NCI-H2171 (cell line): ENCODE data around the gene RPS6KA2.
A peak's percentile ranks its signal among the peaks of the same experiment; 100 is the strongest.
"Not testable (repeated sequence)": the region's sequence is repeated elsewhere in the genome, so short reads cannot be mapped to it uniquely, and the experiment has no call there.

Source experiments
- DNase-seq: peaks from one replicate; lab custom pipeline; 2025; lab: John Stamatoyannopoulos, UW

RPS6KA2 gene

GRCh38 chr6:166635013-166635970, 8.2 kb upstream of the RPS6KA2 start:
- no peak for DNase-seq

- not testable (repeated sequence) for DNase-seq
Observed at GRCh38 chr6:166634581-166634980, 7.5 kb upstream of the RPS6KA2 start.

DNA sequence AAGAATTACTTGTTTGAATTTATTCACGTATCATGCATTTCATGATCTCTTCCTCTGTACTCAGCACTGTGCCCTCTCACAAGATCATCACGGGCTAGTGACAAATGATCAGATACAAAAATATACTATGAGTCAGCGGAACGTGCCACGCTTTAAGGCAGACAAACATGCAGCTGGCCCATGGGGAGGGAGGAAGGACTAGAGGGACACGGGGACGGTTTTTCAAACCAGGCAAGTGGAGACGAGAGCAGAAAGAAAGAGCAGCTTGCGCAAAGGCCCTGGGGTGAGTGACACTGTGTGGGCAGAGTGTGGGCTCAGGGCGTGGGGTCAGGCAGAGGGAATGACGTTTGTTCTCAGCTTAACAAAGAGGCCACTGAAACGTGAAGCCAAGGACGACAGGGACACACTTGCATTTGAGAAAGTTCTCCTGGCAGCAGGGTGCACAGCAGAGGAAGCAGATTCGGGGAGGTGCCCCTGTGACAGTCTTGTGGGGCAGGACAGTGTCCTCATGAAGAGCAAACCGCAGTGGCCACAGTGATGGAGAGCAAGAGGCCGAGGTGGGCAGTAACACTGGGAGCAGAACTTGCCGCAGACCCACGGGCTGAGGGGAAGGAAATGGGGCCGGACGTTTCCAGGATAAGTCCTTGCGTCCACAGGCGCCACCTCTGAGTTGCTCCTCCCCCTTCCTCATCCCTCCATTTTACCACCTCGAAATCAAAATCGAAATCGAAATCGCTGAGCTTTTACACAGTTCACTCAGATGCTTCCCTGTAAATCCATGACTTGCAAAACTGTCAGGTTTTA, 6.9 kb upstream of the RPS6KA2 start:
- DNase-seq: no peak

DNA sequence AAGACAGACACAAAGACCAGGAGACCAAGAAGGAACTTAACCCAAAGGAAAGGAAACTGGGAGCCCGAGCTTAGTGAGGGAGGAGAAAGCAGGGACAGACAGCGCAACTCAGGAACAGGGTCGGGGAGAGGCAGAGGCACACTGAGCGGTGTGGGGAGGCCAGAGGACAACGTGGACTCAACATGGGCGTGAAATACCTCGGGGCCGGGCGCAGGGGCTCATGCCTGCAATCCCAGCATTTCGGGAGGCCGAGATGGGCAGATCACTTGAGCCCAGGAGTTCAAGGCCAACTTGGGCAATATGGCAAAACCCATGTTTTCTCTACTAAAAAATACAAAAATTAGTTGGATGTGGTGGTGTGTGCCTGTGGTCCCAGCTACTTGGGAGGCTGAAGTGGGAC, 5.7 kb upstream of the RPS6KA2 start:
- no peak for DNase-seq

DNA sequence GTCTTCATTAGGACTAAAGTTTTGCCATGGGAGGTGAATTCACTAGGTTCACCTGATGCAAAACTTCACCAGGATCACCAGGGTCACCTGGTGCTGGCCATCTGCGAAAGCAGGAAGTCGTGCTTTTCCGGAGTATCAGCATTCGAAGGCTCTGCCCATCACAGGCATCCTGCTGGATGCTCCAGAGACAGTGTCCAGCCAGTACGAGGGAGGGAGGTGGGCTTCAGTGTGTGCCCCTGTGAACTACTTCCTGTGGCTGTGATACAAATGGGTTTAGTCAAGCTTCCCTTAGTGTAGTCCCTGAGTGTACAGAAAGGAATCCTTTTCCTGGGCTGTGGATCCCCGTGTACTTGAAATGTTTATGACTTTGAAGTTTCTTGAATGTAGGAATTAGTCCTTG, 3.4 kb upstream of the RPS6KA2 start:
- no peak for DNase-seq

- no peak for DNase-seq
Observed at GRCh38 chr6:166629628-166630027, 2.6 kb upstream of the RPS6KA2 start.

DNA sequence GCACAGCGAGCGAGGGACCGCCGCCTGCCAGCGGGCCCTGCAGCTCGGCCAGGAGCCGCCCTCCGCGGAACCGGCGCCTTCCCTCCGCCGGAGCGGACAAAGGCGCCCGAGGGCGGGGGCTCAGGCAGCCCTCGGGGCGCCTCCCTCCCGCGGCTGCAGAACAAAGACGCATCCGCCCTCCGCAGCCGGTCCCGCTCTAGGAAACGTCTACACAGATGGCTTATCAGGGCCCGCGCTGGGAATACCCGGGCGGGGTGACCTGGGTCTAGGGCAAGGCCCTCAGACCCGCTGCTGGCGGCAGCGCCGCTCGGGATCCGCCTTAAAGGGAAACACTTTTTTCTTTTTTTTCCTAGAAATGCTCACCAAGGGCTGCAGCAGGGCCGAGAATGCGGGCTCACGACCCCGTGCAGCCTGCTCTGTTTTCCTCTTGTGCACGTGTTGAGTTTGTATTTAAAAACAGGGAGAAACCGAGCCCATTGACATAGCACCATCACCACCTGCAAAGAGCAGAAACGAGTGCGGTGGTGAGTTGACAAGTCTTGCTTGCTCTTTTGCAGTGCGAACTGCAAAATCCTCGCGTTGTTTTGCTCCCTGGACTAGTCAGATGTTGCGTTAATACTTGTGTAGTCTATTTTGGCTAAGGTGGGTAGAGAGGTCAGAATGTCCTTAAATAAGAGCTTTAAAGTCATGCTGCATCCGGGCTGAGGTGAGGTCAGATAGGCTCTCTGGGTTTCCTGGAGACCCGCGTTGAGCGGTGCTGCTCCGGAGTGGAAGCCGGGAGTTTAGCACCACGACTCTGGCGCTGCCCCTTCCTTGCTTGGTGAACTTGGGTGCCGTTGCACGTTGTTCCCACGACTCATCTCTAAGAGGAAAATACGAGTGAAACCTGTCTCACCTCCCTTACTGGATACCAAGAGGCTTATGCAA, 1.1 kb upstream of the RPS6KA2 start:
- peak; percentile 80 for DNase-seq

DNA sequence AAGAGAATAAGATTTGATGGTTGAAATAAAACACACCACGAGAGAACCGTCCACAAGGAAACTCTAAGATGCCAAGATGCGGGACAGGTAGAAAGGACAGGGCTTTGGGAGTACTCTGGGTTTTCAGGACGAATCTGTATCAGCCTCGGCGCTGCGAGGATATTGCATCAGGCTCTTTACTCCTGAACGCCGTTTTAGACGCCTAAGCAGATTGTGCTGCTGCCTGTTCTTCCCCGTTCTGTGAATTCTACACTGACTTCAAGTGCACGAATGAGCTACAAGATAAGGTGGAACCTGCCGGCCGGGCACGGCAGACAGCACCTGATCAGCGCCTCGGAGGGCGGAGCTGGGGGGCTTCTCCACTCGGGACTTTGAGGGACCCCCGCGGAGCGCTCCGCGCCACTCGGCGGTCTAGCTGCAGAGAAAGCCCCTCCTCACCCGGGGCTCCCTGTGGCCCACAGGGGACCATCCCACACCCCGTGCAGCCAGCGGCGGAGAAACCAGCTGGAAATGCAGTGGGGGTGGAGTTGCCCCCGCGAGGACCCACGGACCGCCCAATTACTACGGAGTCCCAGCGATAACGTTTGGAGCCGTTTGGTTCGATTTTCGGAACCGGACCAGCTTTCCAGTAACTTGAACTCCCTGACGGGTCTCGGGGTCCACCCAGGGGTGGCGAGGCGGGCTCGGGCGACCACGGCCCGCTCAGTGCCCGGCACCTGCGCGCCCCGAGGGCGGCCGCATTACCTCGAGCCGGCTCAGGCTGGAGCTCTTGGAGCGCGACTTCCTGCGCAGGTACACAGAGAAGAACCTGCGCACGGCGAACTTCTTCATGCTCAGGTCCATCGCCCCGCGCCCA, 646 bp downstream of the RPS6KA2 start:
- peak; percentile 52 for DNase-seq

GRCh38 chr6:166625356-166625755, 1.7 kb downstream of the RPS6KA2 start:
- DNase-seq: no peak

DNA sequence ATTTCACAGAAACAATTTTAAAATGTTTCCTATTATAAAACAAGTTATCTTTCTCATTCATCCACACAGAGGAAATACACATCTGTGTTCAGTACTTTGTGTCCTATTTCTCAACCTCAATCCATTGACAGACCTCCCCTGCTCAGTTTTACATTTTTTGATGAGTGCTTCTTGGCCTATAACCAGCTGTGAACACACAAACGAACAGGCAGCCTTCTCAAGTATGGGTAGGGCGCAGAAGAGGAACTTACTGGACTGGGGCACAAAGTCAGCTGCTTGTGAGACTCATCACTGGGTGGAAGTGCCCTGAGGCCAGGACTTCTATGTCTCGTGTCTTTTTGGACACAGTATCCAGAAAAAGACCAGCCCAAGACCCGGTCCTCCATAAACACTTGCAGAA, 2.8 kb downstream of the RPS6KA2 start:
- DNase-seq: no peak

DNA sequence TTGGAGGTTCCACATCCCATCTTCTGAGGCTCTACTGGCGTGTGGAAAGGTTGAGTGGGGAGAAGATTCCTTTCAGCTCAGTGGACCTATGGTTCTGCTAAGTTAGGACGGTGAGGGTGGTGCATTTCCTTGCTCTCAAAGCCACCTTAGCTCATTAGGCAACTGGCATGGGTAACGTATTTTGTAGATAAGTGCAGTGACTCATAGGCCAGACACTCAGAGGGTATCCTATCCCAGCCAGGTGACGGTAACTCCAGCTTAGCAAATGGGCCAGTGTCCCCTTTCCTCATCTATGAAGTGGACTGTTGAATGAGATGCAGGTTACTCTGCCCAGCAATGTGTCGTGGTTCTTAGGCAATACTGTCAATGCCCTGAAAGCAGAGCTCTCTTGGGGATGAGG, 3.7 kb downstream of the RPS6KA2 start:
- no peak for DNase-seq

DNA sequence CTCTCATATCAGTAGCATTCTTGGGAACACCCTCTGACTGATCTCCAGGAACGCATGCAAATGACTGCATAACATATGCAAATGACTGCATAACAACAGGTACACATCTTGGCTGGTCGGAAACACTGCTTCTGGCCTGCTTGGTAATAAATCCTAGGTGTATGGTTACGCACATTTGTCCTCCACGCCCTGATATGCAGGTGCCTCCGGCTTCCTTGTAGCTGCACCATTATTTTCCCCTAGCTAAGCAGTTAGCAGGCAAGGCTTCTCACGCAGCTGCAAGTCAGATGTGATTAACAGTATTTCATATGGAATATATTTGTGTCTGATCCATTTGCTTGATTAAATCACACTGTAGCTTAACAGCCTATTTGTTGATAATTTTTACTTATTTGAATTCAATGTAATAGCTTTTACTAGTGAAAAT, 5.9 kb downstream of the RPS6KA2 start:
- no peak for DNase-seq

- no peak for DNase-seq
Observed at GRCh38 chr6:166620478-166621113, 6.5 kb downstream of the RPS6KA2 start.

DNA sequence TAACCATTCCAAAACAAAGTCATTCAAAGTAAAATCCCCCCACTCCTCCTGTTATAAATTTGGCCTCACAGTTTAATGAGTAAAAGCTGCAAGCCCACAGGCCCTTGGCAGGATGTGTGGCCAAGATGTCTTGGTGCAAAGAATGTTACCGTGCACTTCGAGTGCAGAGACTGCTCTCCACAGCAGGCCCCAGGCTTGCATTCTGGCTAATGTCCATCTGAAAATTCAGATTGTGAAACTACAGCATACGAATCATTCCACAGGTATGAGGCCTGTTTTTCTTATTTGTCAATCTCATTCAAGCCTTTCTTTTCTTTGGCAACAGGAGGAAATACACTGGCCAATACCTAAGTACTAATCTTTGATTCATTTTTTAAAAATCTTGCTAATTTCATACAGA, 7.1 kb downstream of the RPS6KA2 start:
- DNase-seq: no peak

- DNase-seq: no peak
Observed at GRCh38 chr6:166618866-166619761, 7.9 kb downstream of the RPS6KA2 start.

DNA sequence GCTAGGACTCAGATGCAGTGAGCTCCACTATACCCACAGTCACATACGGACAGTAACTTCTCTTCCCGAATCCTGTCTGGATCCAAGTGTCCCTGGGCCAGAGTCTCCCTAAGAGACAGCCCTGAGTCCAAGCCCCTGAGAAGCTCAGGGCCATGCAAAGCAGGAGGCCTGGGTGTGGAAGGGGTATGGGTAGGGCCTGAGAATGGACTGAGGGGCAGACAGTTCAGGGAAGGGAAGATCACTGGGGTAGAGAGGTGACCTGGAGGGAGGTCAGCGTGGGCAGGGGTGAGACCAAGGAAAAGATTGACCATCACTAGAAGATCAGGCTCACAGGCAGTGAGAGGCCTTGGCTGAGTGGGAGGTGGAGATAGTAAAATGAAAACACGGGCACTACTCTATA, 8.8 kb downstream of the RPS6KA2 start:
- DNase-seq: no peak

DNA sequence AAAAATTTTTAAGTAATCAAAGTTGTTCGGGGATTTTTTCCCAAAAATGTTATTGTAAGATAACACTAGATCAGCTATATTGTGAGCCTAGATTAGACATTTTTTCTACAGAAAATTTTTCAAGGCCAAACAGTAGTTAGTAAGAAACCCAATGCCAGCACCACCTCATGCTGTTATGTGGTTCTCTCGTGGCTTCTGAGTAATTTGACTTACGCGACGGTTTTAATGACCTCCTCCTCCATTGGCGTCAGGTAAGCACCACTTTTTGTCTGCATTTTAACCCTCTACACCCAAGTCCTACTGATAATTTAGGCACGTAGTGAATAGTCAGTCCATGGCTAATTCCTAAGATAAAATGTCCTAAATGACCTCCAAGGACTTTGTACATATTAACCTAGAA, 9.7 kb downstream of the RPS6KA2 start:
- no peak for DNase-seq

DNA sequence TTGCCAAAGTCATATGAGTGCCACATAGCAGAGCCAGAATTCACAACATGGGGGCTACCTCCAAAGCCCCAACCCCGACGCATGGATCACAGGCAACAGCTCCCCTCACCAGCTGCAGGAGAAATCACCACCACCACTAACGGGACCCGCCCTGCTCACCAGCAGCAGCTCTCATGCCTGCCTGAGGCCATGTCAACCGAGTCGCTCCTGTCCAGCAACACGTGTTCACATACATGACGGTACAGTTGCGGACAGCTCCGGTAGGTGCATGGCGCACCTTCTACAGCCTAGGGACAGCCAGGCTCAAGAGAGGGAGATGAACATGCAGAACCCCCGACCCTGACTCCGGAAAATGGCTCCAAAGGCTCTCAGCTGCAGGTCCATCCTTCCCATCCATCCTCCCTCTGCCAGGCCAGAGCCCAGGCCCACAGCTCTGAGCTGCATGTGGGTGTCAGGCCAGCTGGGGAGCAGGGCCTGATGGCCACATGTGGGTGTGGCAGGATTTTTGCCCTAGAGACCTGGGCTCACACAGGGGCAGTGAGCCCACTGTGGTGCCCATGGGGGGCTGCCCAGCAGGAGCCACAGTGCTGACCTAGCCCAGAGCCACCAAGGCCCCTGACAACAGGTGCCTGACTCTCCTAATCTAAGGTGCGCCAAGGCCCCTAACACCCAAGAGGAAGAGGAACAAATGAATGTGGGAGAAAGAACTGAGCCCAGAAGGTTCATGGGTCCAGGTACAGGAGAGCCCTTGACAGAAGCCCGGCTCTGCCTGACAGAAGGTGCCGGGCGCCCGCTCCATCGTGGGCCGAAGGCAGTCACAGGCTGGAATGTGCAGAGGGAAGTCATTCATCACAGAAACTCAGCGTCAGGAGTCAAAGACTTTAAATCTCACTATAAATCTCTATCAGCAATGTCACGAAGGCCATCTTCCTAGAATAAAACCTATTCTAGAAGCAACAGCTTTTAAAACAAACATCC, 10.5 kb downstream of the RPS6KA2 start:
- DNase-seq: no peak
